ENCODE measurements around the gene RGS19.

Gene RGS19

GRCh38 chr20:64108731-64109681 is 29.7 kb upstream of the RGS19 start:
- in situ Hi-C loops (cut with MboI; ENCODE audit: low sequenced_read_pairs) = no loop called here

GRCh38 chr20:64107736-64108457 is 28.6 kb upstream of the RGS19 start:
- in situ Hi-C loops (cut with MboI; ENCODE audit: low sequenced_read_pairs) = no loop called here

- in situ Hi-C loops (cut with MboI; ENCODE audit: low sequenced_read_pairs) = no loop called here
Measured at GRCh38 chr20:64106981-64107735, 27.8 kb upstream of the RGS19 start, which contains the start of gene NPBWR2. Gene NPBWR2 (minus strand): TSS chr20:64107565. CDS start chr20:64106831, 734 bp downstream.

- in situ Hi-C loops (cut with MboI; ENCODE audit: low sequenced_read_pairs) = no loop called here
Measured at GRCh38 chr20:64106435-64106961, 27.2 kb upstream of the RGS19 start.

GRCh38 chr20:64105846-64106434 is 26.6 kb upstream of the RGS19 start:
- in situ Hi-C loops (cut with MboI; ENCODE audit: low sequenced_read_pairs) = no loop called here

GRCh38 chr20:64104667-64105451 is 25.5 kb upstream of the RGS19 start:
- in situ Hi-C loops (cut with MboI; ENCODE audit: low sequenced_read_pairs) = no loop called here

GRCh38 chr20:64103871-64104666 is 24.8 kb upstream of the RGS19 start:
- in situ Hi-C loops (cut with MboI; ENCODE audit: low sequenced_read_pairs) = no loop called here

GRCh38 chr20:64102647-64103354 is 23.5 kb upstream of the RGS19 start:
- in situ Hi-C loops (cut with MboI; ENCODE audit: low sequenced_read_pairs) = no loop called here

GRCh38 chr20:64101731-64102621 is 22.7 kb upstream of the RGS19 start:
- in situ Hi-C loops (cut with MboI; ENCODE audit: low sequenced_read_pairs) = no loop called here

- in situ Hi-C loops (cut with MboI; ENCODE audit: low sequenced_read_pairs) = no loop called here
Measured at GRCh38 chr20:64100946-64101688, 21.8 kb upstream of the RGS19 start.

- in situ Hi-C loops (cut with MboI; ENCODE audit: low sequenced_read_pairs) = no loop called here
Measured at GRCh38 chr20:64100566-64100888, 21.2 kb upstream of the RGS19 start.

GRCh38 chr20:64099880-64100565 is 20.7 kb upstream of the RGS19 start:
- in situ Hi-C loops (cut with MboI; ENCODE audit: low sequenced_read_pairs) = no loop called here

GRCh38 chr20:64099086-64099786 is 19.9 kb upstream of the RGS19 start:
- in situ Hi-C loops (cut with MboI; ENCODE audit: low sequenced_read_pairs) = no loop called here

GRCh38 chr20:64098471-64099013 is 19.2 kb upstream of the RGS19 start:
- in situ Hi-C loops (cut with MboI; ENCODE audit: low sequenced_read_pairs) = no loop called here

GRCh38 chr20:64096535-64096934 is 17.2 kb upstream of the RGS19 start:
- in situ Hi-C loops (cut with MboI; ENCODE audit: low sequenced_read_pairs) = no loop called here

All from hTERT RPE-1 (cell line).